Karpas-422 (cell line): ENCODE data around the gene PIGX. TPM values are rescaled to one million over a fixed set of nuclear protein-coding genes. Genes with fewer than 3 reads are reported as not detected.

Experiments
- DNase-seq: peaks from one replicate; pipeline ENCODE4 v3.0.0-alpha.2; 2015
- H2AFZ ChIP-seq: fragments of 200-600 bp; sonication (generic); 2 replicates; pipeline ENCODE4 v1.6.1; 2014; ENCODE audit warnings: antibody characterized with exemption, low read length, mixed read lengths
- H3K27ac ChIP-seq: fragments of 200-600 bp; sonication (generic); 2 replicates; pipeline ENCODE4 v1.5.1; 2014; ENCODE audit warnings: mild to moderate bottlenecking, low read length, moderate library complexity
- H3K27me3 ChIP-seq: fragments of 200-600 bp; sonication (generic); 2 replicates; pipeline ENCODE4 v1.6.1; 2014; ENCODE audit warnings: low read length, mixed read lengths
- H3K36me3 ChIP-seq: fragments of 200-600 bp; sonication (generic); 2 replicates; pipeline ENCODE4 v1.6.1; 2014; ENCODE audit warnings: low read length, mixed read lengths; ENCODE audit not compliant: insufficient read depth
- H3K4me1 ChIP-seq: fragments of 200-600 bp; sonication (generic); 2 replicates; pipeline ENCODE4 v1.6.1; 2014; ENCODE audit warnings: mild to moderate bottlenecking, low read length, mixed read lengths
- H3K4me2 ChIP-seq: fragments of 200-600 bp; sonication (generic); 2 replicates; pipeline ENCODE4 v1.6.1; 2014; ENCODE audit warnings: low read length, low read depth, mild to moderate bottlenecking; ENCODE audit not compliant: poor library complexity, severe bottlenecking
- H3K4me3 ChIP-seq: fragments of 200-600 bp; sonication (generic); 2 replicates; pipeline ENCODE4 v1.5.1; 2014; ENCODE audit warnings: mild to moderate bottlenecking, antibody characterized with exemption, low read length, mixed read lengths
- H3K79me2 ChIP-seq: fragments of 200-600 bp; sonication (generic); 2 replicates; pipeline ENCODE4 v1.6.1; 2014; ENCODE audit warnings: mild to moderate bottlenecking, low read length, mixed read lengths
- H3K9ac ChIP-seq: fragments of 200-600 bp; sonication (generic); 2 replicates; pipeline ENCODE4 v1.6.0; 2014; ENCODE audit warnings: low read length
- H3K9me2 ChIP-seq: fragments of 200-600 bp; sonication (generic), shearing (Covaris generic); replicated peaks from 2 replicates; pipeline ENCODE4 v1.6.0; 2014; ENCODE audit warnings: mild to moderate bottlenecking, low read length, moderate library complexity; ENCODE audit not compliant: insufficient read depth
- H3K9me3 ChIP-seq: fragments of 300-700, 200-600 bp; sonication (generic); 2 replicates; pipeline ENCODE4 v1.6.1; 2014; ENCODE audit warnings: low read length, mixed read lengths
- H4K20me1 ChIP-seq: fragments of 200-600 bp; sonication (generic); 2 replicates; pipeline ENCODE4 v1.6.1; 2014; ENCODE audit warnings: mild to moderate bottlenecking, antibody characterized with exemption, low read length, low read depth; ENCODE audit not compliant: insufficient read depth
- total RNA-seq: library from RNA; depleted of rRNA; stranded (reverse); fragments of >200 nt; shearing (Covaris generic); gene quantifications from 2 replicates; pipeline ENCODE4 v1.2.3, GENCODE V29; 2014; ENCODE audit warnings: low replicate concordance

Gene PIGX
- total RNA-seq, 1 experiment from 2014 or later: 55.6 TPM

DNA sequence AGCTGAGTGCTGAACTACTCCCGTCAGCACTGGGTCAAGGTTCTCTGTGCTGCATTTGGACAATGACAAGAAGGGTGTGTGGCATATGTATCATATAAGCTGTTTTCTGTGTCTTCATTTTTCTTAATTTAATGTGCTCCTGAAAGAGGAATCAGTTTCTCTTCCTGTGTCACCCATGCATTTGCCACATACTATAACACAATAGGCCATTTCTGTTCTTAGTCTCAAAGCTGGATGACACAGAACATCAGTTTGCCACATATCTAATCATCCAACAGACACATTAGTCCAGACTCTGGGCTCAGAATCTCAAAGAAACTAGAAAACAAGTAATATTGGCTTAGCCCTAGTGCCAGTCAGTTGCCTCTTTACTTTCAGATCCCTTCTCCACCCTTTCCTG, 34.2 kb upstream of the PIGX start:
- Histone ChIP-seq H3K9ac (no peak overlapping the region), H3K4me2 (no peak overlapping the region), H3K4me3 (no peak overlapping the region), H3K9me3 (no peaks in the 10 kb centered on the region), H4K20me1 (no peaks in the 10 kb centered on the region), H3K36me3 (no peaks in the 10 kb centered on the region), H3K27ac (no peak overlapping the region), H2AFZ (no peak overlapping the region), H3K79me2 (no peaks in the 10 kb centered on the region), H3K27me3 (0 out of 2 replicates have a peak, but pooled peaks cover 3% of the 10 kb centered on the region), H3K4me1 (no peaks in the 10 kb centered on the region), H3K9me2 (no peaks in the 10 kb centered on the region)
- DNase-seq: no peak

DNA sequence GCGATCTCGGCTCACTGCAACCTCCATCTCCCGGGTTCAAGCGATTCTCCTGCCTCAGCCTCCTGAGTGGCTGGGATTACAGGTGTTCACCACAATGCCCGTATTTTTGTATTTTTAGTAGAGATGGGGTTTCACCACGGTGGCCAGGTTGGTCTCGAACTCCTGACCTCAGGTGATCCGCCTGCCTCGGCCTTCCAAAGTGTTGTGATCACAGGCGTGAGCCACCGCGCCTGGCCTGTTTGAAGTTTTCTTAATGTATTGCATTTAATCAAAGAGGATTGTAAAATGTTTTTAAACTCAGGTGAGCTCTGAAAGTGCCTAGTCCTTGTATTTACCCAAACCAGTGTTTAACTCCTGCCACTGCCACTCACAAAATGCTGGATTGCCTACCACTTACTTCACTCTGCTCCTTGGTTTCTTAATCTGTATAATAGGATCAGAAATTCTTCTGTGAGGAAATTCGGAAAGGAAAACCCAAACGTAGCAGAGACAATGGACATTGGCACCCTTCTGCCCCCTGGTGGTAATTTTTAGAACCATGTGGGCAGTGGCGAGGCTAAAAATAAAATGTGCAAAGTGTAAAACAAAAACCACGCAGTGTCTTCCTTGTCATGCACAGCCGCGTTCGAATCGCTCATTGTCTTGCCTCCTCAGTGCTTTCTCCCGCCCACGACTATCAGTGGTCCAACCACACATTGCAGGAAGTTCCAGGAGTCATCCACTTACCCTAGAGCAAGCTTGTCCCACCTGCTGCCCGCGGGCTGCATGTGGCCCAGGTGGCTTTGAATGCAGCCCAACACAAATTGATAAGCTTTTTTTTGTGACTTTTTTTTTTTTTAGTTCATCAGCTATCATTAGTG, 27.4 kb upstream of the PIGX start:
- Histone ChIP-seq H3K79me2 (no peaks in the 10 kb centered on the region), H3K9ac (peak overlapping the region; percentile 17), H3K4me3 (peak overlapping the region; percentile 31; the same call in 1 of the 2 replicates)

DNA sequence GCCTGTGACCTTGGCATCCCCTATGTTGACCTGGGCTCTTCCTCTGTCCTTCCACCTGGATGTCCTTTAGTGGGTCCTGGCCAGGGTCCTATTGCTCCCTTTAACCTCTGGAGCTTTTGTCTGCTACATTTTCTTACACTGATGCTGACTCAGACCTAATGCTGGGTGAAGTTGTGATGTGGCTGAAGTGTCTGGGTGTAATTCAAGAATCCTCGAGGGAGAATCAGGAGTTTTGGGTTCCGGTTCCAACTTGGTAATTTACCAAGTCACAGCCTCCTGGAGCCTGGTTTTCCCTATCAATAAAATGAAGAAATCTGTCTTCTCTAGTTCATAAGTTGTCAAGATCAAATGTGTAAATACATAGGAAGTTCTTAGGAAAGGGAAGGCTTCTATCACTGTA, 25.7 kb upstream of the PIGX start:
- H3K4me3 ChIP-seq: no peak overlapping the region
- peaks cover 27% of the 10 kb centered on the region for H3K4me1 ChIP-seq
- no peak for DNase-seq
- H3K36me3 ChIP-seq: no peaks in the 10 kb centered on the region
- no peaks in the 10 kb centered on the region for H3K9me2 ChIP-seq
- no peak overlapping the region for H3K4me2 ChIP-seq
- 0 out of 2 replicates have a peak overlapping the region, but pooled peaks have one; percentile 2 for H3K9ac ChIP-seq
- no peaks in the 10 kb centered on the region for H3K27me3 ChIP-seq
- H3K27ac ChIP-seq: no peak overlapping the region
- H3K9me3 ChIP-seq: no peaks in the 10 kb centered on the region
- no peaks in the 10 kb centered on the region for H4K20me1 ChIP-seq
- H2AFZ ChIP-seq: no peak overlapping the region
- H3K79me2 ChIP-seq: no peaks in the 10 kb centered on the region

More for the DNA sequence above, 27.4 kb upstream of the PIGX start:
- Histone ChIP-seq H3K4me2 (peak overlapping the region; percentile 61), H3K9me2 (no peaks in the 10 kb centered on the region), H3K27ac (no peak overlapping the region), H3K27me3 (0 out of 2 replicates have a peak, but pooled peaks cover 3% of the 10 kb centered on the region), H2AFZ (peak overlapping the region; percentile 71), H4K20me1 (no peaks in the 10 kb centered on the region), H3K4me1 (peaks cover 20% of the 10 kb centered on the region), H3K9me3 (no peaks in the 10 kb centered on the region), H3K36me3 (no peaks in the 10 kb centered on the region)
- DNase-seq: peak; percentile 87

DNA sequence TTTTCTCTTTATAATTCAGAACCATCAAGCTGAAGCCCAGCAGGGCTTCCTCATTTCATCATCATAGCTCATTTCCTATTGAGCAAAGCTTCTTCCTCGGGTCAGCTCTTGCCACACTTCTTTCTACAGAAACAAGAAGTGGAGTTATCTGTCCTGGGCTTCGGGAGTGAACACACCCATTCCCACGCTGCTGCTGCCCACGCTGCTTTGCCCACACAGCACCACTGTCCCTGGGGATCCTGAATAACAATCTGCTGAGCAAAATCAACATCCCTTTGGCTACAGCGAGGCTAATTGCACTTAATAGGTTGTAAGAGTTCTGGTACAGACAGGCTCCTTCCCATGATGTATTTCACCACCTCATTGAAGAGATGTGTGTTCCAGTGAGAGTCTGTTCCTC, 23.8 kb upstream of the PIGX start:
- Histone ChIP-seq H3K9me3 (no peaks in the 10 kb centered on the region), H2AFZ (peak overlapping the region; percentile 6; the same call in 1 of the 2 replicates), H3K4me1 (peaks cover 27% of the 10 kb centered on the region), H4K20me1 (no peaks in the 10 kb centered on the region), H3K27me3 (no peaks in the 10 kb centered on the region), H3K27ac (no peak overlapping the region), H3K9ac (no peak overlapping the region), H3K4me3 (no peak overlapping the region), H3K36me3 (no peaks in the 10 kb centered on the region), H3K79me2 (no peaks in the 10 kb centered on the region), H3K9me2 (no peaks in the 10 kb centered on the region), H3K4me2 (no peak overlapping the region)
- no peak for DNase-seq

DNA sequence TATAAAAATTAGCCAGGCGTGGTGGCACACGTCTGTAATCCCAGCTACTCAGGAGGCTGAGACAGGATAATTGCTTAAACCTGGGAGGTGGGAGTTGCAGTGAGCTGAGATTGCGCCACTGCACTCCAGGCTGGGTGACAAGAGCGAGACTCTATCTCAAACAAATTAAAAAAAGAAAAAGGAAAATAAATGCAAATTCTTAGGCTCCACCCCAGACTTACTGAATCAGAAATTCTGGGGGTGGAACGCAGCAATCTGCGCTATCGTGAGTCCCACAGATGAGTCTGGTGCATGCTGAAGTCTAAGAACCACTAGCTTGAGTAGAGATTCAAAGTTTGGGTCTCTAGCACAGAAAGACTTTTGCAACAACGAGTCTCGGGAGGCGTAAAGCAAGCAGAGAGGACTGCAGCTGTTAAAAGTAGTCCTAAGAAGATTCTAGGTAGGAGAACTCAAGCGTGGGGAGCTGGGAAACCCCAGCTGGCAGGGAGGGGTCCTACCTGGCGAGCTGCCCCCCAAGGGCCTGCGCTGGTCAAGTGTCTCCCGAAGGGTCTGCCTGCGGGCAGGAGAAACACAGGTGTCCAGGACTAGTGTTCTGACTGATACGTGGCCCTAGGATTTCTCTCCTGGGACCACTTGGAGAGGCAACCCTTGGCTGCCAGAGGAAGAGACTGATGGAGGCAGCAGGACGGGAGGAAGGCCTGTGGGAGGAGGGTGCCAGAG, 22.1 kb upstream of the PIGX start:
- peak overlapping the region; percentile 29; the same call in 1 of the 2 replicates for H3K4me3 ChIP-seq
- H3K79me2 ChIP-seq: no peaks in the 10 kb centered on the region
- no peaks in the 10 kb centered on the region for H4K20me1 ChIP-seq

DNA sequence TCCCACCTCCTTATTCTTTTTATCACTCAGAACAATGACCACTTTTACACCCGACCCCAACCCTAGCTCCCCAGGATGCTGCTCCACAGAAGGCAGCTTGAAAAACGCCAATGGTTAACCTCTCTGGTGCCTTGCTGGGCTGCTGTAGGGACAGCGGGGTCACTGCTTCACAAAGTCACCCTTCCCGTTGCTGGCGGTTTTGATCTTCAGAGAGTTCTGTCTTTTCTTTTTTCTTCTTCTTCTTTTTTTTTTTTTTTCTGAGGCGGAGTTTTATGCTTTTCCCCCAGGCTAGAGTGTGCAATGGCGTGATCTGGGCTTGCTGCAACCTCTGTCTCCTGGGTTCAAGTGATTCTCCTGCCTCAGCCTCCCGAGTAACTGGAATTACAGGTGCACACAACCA, 20.8 kb upstream of the PIGX start:
- Histone ChIP-seq H3K4me1 (peaks cover 16% of the 10 kb centered on the region), H3K4me2 (no peak overlapping the region), H2AFZ (no peak overlapping the region), H3K27me3 (no peaks in the 10 kb centered on the region), H3K9me2 (no peaks in the 10 kb centered on the region), H3K36me3 (no peaks in the 10 kb centered on the region), H3K4me3 (no peak overlapping the region), H3K27ac (no peak overlapping the region), H3K9me3 (no peaks in the 10 kb centered on the region), H4K20me1 (no peaks in the 10 kb centered on the region), H3K79me2 (no peaks in the 10 kb centered on the region), H3K9ac (no peak overlapping the region)
- no peak for DNase-seq

More for the DNA sequence above, 22.1 kb upstream of the PIGX start:
- peak overlapping the region; percentile 74; the same call in 1 of the 2 replicates for H2AFZ ChIP-seq
- no peaks in the 10 kb centered on the region for H3K27me3 ChIP-seq
- peak; percentile 75 for DNase-seq
- H3K9me3 ChIP-seq: no peaks in the 10 kb centered on the region
- H3K27ac ChIP-seq: no peak overlapping the region
- H3K4me1 ChIP-seq: peaks cover 21% of the 10 kb centered on the region
- H3K9ac ChIP-seq: no peak overlapping the region
- peak overlapping the region; percentile 56 for H3K4me2 ChIP-seq
- no peaks in the 10 kb centered on the region for H3K36me3 ChIP-seq
- no peaks in the 10 kb centered on the region for H3K9me2 ChIP-seq

DNA sequence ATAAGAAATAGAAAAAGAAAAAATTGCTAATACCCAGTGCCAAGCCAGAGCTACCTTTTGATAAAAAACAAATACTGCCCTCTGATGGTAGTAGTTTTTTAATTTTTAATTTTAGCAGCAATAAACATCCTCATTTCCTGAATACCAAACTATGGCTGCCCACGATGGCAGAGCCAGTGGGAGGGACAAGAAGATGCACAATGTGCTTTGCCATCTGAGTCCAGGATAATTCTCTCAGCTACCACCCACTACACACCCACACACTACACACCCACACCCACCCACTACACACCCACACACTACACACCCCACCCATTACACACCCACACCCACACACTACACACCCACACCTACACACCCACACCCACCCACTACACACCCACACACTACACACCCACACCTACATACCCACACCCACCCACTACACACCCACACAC, 18.0 kb upstream of the PIGX start:
- Histone ChIP-seq H3K9me2 (no peaks in the 10 kb centered on the region), H3K9ac (no peak overlapping the region), H3K9me3 (no peaks in the 10 kb centered on the region), H3K4me1 (peaks cover 16% of the 10 kb centered on the region), H3K27ac (no peak overlapping the region), H3K36me3 (no peaks in the 10 kb centered on the region), H3K4me2 (no peak overlapping the region), H3K79me2 (no peaks in the 10 kb centered on the region), H3K4me3 (no peak overlapping the region), H3K27me3 (no peaks in the 10 kb centered on the region), H4K20me1 (no peaks in the 10 kb centered on the region), H2AFZ (no peak overlapping the region)
- no peak for DNase-seq
